Colonic mucosa (tissue), 4 donors: Measurements from ENCODE around the gene RFX1. TPM values are rescaled to one million over a fixed set of nuclear protein-coding genes. Genes with fewer than 3 reads are reported as not detected.
"Not testable (repeated sequence)": the region's sequence is repeated elsewhere in the genome, so short reads cannot be mapped to it uniquely, and the experiment has no call there.

Source experiments
- DNase-seq: peaks from one replicate; pipeline ENCODE4 v3.0.0-alpha.2; 2020
- H3K27ac ChIP-seq: fragments of 200-600 bp; one replicate; pipeline ENCODE4 v1.8.0; 2021
- H3K27me3 ChIP-seq: fragments of 200-600 bp; one replicate; pipeline ENCODE4 v1.8.0; 2021
- H3K36me3 ChIP-seq: fragments of 200-600 bp; one replicate; pipeline ENCODE4 v1.8.0; 2021
- H3K4me1 ChIP-seq: fragments of 200-600 bp; one replicate; pipeline ENCODE4 v1.8.0; 2021; ENCODE audit warnings: mild to moderate bottlenecking
- H3K4me3 ChIP-seq: fragments of 200-600 bp; one replicate; pipeline ENCODE4 v1.8.0; 2021
- H3K9ac ChIP-seq, 2 donors: one replicate each; pipeline ENCODE4 v1.7.0; 2013; ENCODE audit warnings: control low read depth in 2 of 2, low read depth in 2 of 2, low read length in 2 of 2
- H3K9me3 ChIP-seq: fragments of 200-600 bp; one replicate; pipeline ENCODE4 v1.8.0; 2021
- intact Hi-C: fragments of 100-400 bp; cut with DNase I; formaldehyde crosslinking; loops from one replicate; pipeline ENCODE4 v1.14.1; 2022
- total RNA-seq, 2 donors: library from RNA; stranded (reverse); fragmentation: NEBNext Ultra II Directional in 1 of 2; extraction: Animal tissue kit (Norgen Biotek cat#: 25700) in 1 of 2; gene quantifications; one replicate each; pipeline ENCODE4 v1.2.1, GENCODE V29; 2021
- TF ChIP-seq, protein P1 (sequence below): fragments of 200-600 bp; IDR thresholded peaks from one replicate; pipeline ENCODE4 v1.8.0; 2022; ENCODE audit warnings: antibody characterized with exemption, mild to moderate bottlenecking
- donor health status: healthy.
- donor health status: DM: no; HTN: no; CAD: no.
- donor health status: DM: no; HTN: no; CAD: no.

RFX1 gene
- total RNA-seq, 2 donors from 2014 or later, result 13.1 to 20.9 TPM

DNA sequence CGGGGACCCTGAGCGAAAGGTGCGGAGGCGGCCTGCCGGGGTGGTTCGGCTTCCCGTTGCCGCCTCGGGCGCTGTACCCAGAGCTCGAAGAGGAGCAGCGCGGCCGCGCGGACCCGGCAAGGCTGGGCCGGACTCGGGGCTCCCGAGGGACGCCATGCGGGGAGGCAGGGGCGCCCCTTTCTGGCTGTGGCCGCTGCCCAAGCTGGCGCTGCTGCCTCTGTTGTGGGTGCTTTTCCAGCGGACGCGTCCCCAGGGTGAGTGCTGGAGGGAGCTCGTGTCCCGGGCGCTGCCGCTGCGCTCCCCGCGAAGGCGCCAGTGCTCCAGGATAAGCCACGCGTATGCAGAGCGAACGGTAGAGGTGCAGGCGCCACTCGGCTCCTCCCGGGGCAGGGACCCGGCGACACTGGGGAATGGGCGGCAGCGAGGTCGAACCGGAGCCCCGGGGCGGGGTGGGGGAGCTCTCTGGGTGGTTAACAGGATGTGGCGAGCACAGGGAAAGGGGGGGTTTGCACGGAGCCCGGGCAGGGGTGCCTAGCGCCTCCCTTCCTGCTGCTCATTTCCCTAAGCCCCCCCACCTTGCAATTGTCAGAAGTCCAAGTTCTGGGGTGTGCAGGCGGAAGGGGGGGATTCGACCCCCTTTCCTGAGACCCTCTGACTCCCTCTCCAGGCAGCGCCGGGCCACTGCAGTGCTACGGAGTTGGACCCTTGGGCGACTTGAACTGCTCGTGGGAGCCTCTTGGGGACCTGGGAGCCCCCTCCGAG is 25.8 kb upstream of the RFX1 start, which contains the start of gene IL27RA:
TSS of gene IL27RA (plus strand) at position 44 of the 762 bp plus-strand sequence. CDS start at position 155, 111 bp downstream.
- peak within 1 kb of the TSS; percentile 61 to 85 for H3K9ac ChIP-seq
- intact Hi-C loops, result no loop called here
- no peaks in the 10 kb centered on the region for H3K4me1 ChIP-seq
- H3K27ac ChIP-seq, result peak within 1 kb of the TSS; percentile 54
- peak; percentile 78 for DNase-seq
- H3K36me3 ChIP-seq, result no peaks in the 10 kb centered on the region
- no peaks in the 10 kb centered on the region for H3K27me3 ChIP-seq
- no peaks in the 10 kb centered on the region for H3K9me3 ChIP-seq
- TF ChIP-seq, protein P1, sequence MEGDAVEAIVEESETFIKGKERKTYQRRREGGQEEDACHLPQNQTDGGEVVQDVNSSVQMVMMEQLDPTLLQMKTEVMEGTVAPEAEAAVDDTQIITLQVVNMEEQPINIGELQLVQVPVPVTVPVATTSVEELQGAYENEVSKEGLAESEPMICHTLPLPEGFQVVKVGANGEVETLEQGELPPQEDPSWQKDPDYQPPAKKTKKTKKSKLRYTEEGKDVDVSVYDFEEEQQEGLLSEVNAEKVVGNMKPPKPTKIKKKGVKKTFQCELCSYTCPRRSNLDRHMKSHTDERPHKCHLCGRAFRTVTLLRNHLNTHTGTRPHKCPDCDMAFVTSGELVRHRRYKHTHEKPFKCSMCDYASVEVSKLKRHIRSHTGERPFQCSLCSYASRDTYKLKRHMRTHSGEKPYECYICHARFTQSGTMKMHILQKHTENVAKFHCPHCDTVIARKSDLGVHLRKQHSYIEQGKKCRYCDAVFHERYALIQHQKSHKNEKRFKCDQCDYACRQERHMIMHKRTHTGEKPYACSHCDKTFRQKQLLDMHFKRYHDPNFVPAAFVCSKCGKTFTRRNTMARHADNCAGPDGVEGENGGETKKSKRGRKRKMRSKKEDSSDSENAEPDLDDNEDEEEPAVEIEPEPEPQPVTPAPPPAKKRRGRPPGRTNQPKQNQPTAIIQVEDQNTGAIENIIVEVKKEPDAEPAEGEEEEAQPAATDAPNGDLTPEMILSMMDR, result peak; percentile 69
- peak within 1 kb of the TSS; percentile 66 for H3K4me3 ChIP-seq

DNA sequence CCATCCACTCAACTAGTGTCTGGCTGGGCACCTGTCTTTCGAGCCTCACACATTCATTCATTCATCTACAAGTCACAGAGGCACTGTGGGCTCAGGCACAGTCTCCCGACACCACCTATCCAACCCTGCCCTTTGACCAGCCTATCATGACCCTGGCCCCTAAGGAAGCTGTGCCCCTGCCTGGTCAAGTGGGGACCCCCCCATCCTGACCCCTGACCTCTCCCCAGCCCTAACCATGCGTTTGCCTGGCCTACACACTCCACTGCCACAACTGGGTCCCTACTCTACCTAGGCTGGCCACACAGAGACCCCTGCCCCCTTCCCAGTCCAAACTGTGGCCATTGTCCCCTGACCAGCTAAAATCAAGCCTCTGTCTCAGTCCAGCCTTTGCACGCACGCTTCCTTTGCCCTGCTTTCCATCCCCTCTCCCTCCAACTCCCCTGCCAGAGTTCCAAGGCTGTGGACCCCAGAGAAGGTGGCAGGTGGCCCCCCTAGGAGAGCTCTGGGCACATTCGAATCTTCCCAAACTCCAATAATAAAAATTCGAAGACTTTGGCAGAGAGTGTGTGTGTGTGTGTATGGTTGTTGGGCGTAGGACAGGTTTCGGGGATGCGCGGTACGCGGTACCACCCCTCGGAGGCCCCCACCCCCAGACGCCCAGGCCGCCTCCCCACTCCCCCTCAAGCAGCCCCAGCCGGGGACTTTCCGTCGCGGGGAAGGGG is 25.0 kb upstream of the RFX1 start:
- peak overlapping the region; percentile 66 for H3K4me3 ChIP-seq
- H3K36me3 ChIP-seq, result no peaks in the 10 kb centered on the region
- peak overlapping the region; percentile 54 for H3K27ac ChIP-seq
- TF ChIP-seq, protein P1, result no peak
- H3K27me3 ChIP-seq, result no peaks in the 10 kb centered on the region
- H3K9me3 ChIP-seq, result no peaks in the 10 kb centered on the region
- no peaks in the 10 kb centered on the region for H3K4me1 ChIP-seq
- peak overlapping the region in 1 of 2 donors; percentile 55 for H3K9ac ChIP-seq
- intact Hi-C loops, result no loop called here
- DNase-seq, result no peak

- TF ChIP-seq, protein P1, result no peak
- H3K4me3 ChIP-seq, result no peak overlapping the region
- DNase-seq, result no peak
- no peaks in the 10 kb centered on the region for H3K36me3 ChIP-seq
- H3K27ac ChIP-seq, result no peak overlapping the region
- no peaks in the 10 kb centered on the region for H3K4me1 ChIP-seq
- no peaks in the 10 kb centered on the region for H3K27me3 ChIP-seq
- no peak overlapping the region for H3K9ac ChIP-seq
- intact Hi-C loops, result no loop called here
- no peaks in the 10 kb centered on the region for H3K9me3 ChIP-seq
These were observed 22.8 kb upstream of the RFX1 start for GRCh38 chr19:14028901-14029300.

- Histone ChIP-seq H3K4me1 (no peaks in the 10 kb centered on the region), H3K27me3 (no peaks in the 10 kb centered on the region), H3K36me3 (no peaks in the 10 kb centered on the region), H3K9ac (no peak within 1 kb of the TSS), H3K9me3 (no peaks in the 10 kb centered on the region), H3K27ac (no peak within 1 kb of the TSS), H3K4me3 (no peak within 1 kb of the TSS)
- intact Hi-C loops, result no loop called here
- DNase-seq, result no peak
- TF ChIP-seq, protein P1, result no peak
These were observed 21.8 kb upstream of the RFX1 start, which contains the start of gene RLN3 for GRCh38 chr19:14027856-14028450. TSS of gene RLN3 (plus strand) at chr19:14028148. CDS start at chr19:14028205, 57 bp downstream.

GRCh38 chr19:14026652-14027192 is 20.6 kb upstream of the RFX1 start:
- H3K4me3 ChIP-seq, H3K4me1 ChIP-seq, intact Hi-C loops, H3K9me3 ChIP-seq, H3K36me3 ChIP-seq, H3K27me3 ChIP-seq, H3K9ac ChIP-seq, H3K27ac ChIP-seq, DNase-seq: not testable (repeated sequence)
